GM12875 (cell line): ENCODE data around the gene UGT3A2.

Experiments used
- H3K4me3 ChIP-seq: one replicate; pipeline ENCODE4 v1.5.1; 2011; ENCODE audit warnings: low read depth, low read length, control low read depth
- TF ChIP-seq, protein P1 (sequence below): IDR thresholded peaks from 2 replicates; pipeline ENCODE4 v1.5.1; 2011; ENCODE audit warnings: low read depth, mild to moderate bottlenecking, control low read depth, inconsistent platforms, low read length, moderate library complexity, borderline replicate concordance; ENCODE audit not compliant: insufficient read depth

Gene UGT3A2

DNA sequence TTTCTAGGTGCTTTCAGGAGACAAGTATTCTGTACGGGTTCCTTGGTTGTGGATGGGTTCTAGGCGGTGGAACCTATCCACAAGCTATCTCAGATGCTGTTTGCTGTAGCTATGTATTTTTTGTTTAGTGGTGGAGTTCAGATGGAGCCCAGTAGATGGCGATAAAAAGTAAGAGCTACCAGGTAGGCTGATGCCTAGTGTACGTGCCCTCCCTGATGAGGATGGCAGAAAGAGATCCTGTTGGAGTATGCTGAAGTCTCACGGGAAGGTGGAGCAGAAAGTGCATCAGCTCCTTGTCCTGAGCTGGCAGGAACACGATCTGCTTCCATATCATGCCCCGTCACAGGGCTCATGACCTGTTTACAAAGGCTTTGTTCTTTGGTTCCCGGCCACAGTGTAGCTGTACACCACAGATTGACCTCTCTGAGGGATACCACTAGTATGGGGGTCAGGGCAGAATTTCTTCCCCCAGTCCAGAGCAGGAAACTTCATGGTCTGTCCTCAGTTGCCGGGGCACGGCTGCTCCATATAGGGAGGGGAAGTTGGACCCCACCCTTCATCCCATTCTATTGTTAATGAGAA is 12.6 kb upstream of the UGT3A2 start:
- TF ChIP-seq, protein P1, sequence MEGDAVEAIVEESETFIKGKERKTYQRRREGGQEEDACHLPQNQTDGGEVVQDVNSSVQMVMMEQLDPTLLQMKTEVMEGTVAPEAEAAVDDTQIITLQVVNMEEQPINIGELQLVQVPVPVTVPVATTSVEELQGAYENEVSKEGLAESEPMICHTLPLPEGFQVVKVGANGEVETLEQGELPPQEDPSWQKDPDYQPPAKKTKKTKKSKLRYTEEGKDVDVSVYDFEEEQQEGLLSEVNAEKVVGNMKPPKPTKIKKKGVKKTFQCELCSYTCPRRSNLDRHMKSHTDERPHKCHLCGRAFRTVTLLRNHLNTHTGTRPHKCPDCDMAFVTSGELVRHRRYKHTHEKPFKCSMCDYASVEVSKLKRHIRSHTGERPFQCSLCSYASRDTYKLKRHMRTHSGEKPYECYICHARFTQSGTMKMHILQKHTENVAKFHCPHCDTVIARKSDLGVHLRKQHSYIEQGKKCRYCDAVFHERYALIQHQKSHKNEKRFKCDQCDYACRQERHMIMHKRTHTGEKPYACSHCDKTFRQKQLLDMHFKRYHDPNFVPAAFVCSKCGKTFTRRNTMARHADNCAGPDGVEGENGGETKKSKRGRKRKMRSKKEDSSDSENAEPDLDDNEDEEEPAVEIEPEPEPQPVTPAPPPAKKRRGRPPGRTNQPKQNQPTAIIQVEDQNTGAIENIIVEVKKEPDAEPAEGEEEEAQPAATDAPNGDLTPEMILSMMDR: peak; percentile 66
- H3K4me3 ChIP-seq: no peak overlapping the region

DNA sequence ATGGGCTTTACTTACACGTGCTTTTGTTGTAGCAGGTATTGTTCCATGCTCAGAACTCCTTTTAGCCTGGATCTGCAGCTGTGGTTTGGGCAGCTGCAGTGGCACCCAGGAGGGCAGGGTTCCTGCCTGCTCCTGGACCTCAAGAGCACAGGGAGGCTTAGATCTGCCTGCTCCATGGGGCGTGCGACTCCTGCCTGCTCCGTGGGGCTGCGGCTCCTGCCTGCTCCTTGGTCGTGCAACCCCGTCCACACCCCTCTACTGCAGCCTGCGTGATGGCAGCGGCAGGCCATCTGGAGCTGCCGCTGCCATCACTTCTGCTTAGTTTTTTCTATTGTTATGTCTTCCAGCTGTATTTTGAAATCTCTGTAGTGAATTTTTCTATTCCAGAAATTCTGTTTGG is 11.7 kb upstream of the UGT3A2 start:
- TF ChIP-seq, protein P1: no peak
- H3K4me3 ChIP-seq: no peak overlapping the region

DNA sequence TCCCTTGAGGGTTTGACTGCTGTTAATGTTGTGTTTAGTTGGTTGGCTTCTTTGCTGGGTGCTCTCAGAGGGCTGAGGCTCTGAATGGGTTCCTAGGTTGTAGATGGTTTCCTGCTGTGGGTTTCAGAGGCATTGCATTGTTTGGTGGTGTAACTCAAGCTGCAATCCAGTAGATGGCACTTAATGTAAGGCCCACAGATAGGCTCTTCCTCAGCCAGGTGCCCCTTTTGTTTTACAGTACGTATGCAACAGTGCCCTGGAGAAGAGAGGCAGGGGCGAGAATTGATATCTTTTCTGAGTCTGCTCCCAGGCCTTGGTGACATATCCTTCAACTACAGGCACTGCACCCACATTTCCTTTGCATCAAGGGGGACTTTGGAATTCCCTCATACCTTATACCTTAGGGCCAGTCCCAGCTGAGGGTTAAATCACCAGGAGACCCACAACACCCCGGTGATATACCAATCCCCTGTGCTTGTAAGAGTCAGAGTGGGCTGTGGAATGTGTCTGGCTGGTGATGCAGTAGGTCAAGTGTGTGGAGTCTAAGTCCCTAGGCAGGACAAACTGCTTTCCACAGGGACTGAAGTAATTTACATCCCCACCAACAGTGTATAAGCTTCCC is 7.0 kb upstream of the UGT3A2 start:
- H3K4me3 ChIP-seq: no peak overlapping the region

DNA sequence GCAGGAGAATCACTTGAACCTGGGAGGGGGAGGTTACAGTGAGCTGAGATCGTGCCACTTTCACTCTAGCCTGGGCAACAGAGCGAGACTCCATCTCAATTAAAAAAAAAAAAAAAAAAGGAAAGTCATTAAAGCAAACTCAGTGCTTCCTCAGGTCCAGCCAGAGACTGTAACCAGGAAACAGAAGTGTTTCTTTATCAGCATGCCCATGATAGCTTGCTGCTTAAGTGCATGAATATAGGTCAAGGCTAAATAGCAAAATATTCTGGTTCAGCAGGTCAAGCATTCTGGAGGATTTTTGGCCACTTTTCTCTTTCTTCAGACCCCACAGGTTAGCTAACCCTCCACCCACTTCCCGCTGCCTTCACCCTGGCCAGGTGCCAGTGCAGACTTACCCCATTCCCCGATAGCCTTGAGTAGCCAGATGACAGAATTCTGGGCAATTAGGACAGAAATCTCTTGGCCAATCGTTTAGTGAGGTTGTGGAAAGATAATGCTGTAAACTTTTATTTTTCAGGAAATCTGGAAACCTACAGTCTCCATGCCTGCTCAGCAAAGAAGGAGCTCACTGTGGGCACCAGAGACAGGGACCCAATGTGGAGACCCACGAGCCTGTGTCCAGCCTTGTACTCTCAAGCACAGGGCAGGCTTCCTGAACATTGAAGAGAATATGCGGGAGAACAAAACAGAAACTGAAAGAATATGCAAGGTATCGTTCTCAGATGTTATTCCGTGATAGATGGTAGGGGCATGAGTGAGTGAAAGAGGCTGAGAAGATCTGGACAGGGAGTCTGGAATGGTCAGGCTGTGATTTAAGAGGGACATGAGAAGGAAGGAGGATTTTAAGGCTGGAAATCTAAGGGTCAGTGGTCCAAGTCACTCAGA is 4.2 kb upstream of the UGT3A2 start:
- H3K4me3 ChIP-seq: no peak overlapping the region
- TF ChIP-seq, protein P1: no peak

More for the DNA sequence above, 7.0 kb upstream of the UGT3A2 start:
- TF ChIP-seq, protein P1: peak; percentile 58

DNA sequence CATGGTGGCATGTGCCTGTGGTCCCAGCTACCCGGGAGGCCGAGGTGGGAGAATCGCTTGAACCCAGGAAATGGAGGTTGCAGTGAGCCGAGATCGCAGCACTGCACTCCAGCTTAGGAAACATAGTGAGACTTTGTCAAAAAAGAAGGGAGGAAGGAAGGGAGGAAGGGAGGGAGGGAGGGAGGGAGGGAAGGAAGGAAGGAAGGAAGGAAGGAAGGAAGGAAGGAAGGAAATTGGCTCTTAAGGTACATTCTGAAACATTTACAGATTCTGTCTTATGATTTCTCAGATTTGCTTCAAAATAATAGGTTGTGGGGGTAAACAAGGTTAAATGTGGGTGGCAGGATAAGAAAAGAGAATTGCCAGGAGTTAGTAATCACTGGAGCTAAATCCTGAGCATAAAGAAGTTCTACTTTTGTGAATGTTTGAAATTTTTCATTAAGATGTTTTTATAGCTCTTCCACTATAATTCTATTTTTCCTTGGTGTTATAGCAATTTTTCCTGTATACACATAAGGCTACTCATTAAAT is 2.1 kb upstream of the UGT3A2 start:
- TF ChIP-seq, protein P1: no peak

DNA sequence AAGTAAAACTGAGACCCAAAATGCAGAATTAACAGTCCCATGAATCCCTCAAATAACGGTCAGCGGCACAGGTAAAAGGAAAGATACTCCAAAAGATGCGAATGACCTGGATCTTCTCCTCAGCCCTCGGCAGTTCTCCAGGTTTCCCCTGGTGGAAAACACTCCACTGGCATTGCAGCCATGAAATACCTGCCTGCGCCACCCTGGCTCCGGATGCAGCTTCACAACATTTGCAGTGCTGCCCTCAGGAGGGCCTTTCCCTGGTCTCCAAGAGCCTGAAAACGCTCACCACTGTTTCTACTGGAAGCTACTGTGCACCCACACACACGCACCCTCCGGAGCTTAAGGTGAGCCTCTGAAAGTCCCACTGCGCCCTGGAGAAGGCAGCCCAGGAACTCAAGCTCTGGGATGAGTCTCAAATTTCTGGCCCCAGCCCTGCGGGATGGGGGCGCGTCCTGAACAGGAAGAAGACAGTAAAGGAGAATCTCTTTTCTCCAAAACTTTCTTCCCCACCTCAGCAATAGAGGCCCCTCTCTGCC is 612 bp downstream of the UGT3A2 start:
- H3K4me3 ChIP-seq: no peak overlapping the region
- TF ChIP-seq, protein P1: no peak

More for the DNA sequence above, 2.1 kb upstream of the UGT3A2 start:
- no peak overlapping the region for H3K4me3 ChIP-seq
